Adipose tissue (tissue), 3 donors: ENCODE measurements around the gene MICALL2. TPM values are rescaled to one million over a fixed set of nuclear protein-coding genes. Genes with fewer than 3 reads are reported as not detected.

Experiments
- H3K27ac ChIP-seq: one replicate; pipeline ENCODE4 v1.5.1; 2013; ENCODE audit warnings: low read depth, low read length
- WGBS, 3 donors: extraction: QIAGEN DNeasy Blood & Tissue Kit; methylation state at CpG; one replicate each; pipeline ENCODE4 v1.1.7; 2013; 5-methylcytosine and 5-hydroxymethylcytosine counted together
- polyA plus RNA-seq, 3 donors: library from polyadenylated mRNA; stranded (reverse); fragments of 200-250 nt; gene quantifications; one replicate each; pipeline ENCODE4 v1.2.3, GENCODE V29; 2013
- donor health status: healthy with polysubstance abuse.
- donor health status: Bipolar disorder and iron deficiency.
- donor health status: healthy.

Gene MICALL2
- polyA plus RNA-seq, 3 donors: 8.5 to 24.2 (median 20.9) TPM

GRCh38 chr7:1494866-1495563, 35.7 kb upstream of the MICALL2 start:
- WGBS, 3 donors: 91 to 96% (median 93%) methylated on average over 27 of the region's 27 CpGs
- H3K27ac ChIP-seq: no peak overlapping the region

GRCh38 chr7:1494447-1494846, 35.2 kb upstream of the MICALL2 start:
- WGBS, 3 donors: 88 to 93% (median 92%) methylated on average over 21 to 25 of the region's 25 CpGs

GRCh38 chr7:1493571-1493970, 34.3 kb upstream of the MICALL2 start:
- 97% methylated on average over 25 to 26 of the region's 26 CpGs for WGBS, 3 donors
- H3K27ac ChIP-seq: no peak overlapping the region

More at GRCh38 chr7:1494447-1494846, 35.2 kb upstream of the MICALL2 start:
- H3K27ac ChIP-seq: no peak overlapping the region

GRCh38 chr7:1493129-1493528, 33.9 kb upstream of the MICALL2 start:
- 89 to 95% (median 94%) methylated on average over 20 of the region's 20 CpGs for WGBS, 3 donors
- H3K27ac ChIP-seq: no peak overlapping the region

- H3K27ac ChIP-seq: no peak overlapping the region
- WGBS, 3 donors: 87 to 98% (median 93%) methylated on average over 17 to 33 of the region's 33 CpGs
These were observed 33.4 kb upstream of the MICALL2 start for GRCh38 chr7:1492640-1493039.

GRCh38 chr7:1492221-1492620, 33.0 kb upstream of the MICALL2 start:
- 93 to 94% (median 93%) methylated on average over 10 of the region's 10 CpGs for WGBS, 3 donors
- no peak overlapping the region for H3K27ac ChIP-seq

GRCh38 chr7:1490837-1491236, 31.6 kb upstream of the MICALL2 start:
- H3K27ac ChIP-seq: no peak overlapping the region
- 91 to 94% (median 93%) methylated on average over 19 of the region's 19 CpGs for WGBS, 3 donors

- no peak overlapping the region for H3K27ac ChIP-seq
- WGBS, 3 donors: 95 to 99% (median 96%) methylated on average over 18 of the region's 18 CpGs
These were observed 30.1 kb upstream of the MICALL2 start for GRCh38 chr7:1489336-1489735.

- WGBS, 3 donors: 84 to 91% (median 89%) methylated on average over 19 to 20 of the region's 20 CpGs
- no peak overlapping the region for H3K27ac ChIP-seq
These were observed 28.7 kb upstream of the MICALL2 start for GRCh38 chr7:1488016-1488415.

- H3K27ac ChIP-seq: no peak overlapping the region
- WGBS, 3 donors: 90 to 95% (median 92%) methylated on average over 21 to 25 of the region's 25 CpGs
These were observed 28.2 kb upstream of the MICALL2 start for GRCh38 chr7:1487466-1487865.

GRCh38 chr7:1486571-1486970, 27.3 kb upstream of the MICALL2 start:
- no peak overlapping the region for H3K27ac ChIP-seq
- WGBS, 3 donors: 89 to 96% (median 95%) methylated on average over 21 to 23 of the region's 23 CpGs

GRCh38 chr7:1485156-1485555, 25.9 kb upstream of the MICALL2 start:
- WGBS, 3 donors: 94 to 98% (median 97%) methylated on average over 19 of the region's 19 CpGs
- H3K27ac ChIP-seq: no peak overlapping the region

- WGBS, 3 donors: 90 to 94% (median 91%) methylated on average over 9 to 12 of the region's 12 CpGs
- no peak overlapping the region for H3K27ac ChIP-seq
These were observed 25.3 kb upstream of the MICALL2 start for GRCh38 chr7:1484569-1484968.

- 92 to 96% (median 94%) methylated on average over 64 to 65 of the region's 65 CpGs for WGBS, 3 donors
These were observed 24.6 kb upstream of the MICALL2 start for GRCh38 chr7:1483536-1484505.

GRCh38 chr7:1483079-1483478, 23.8 kb upstream of the MICALL2 start:
- WGBS, 3 donors: 85 to 94% (median 88%) methylated on average over 21 to 22 of the region's 22 CpGs

More at GRCh38 chr7:1483536-1484505, 24.6 kb upstream of the MICALL2 start:
- no peak overlapping the region for H3K27ac ChIP-seq

GRCh38 chr7:1481300-1481699, 22.0 kb upstream of the MICALL2 start:
- no peak overlapping the region for H3K27ac ChIP-seq
- WGBS, 3 donors: 89 to 95% (median 91%) methylated on average over 20 of the region's 20 CpGs

More at GRCh38 chr7:1483079-1483478, 23.8 kb upstream of the MICALL2 start:
- H3K27ac ChIP-seq: no peak overlapping the region

GRCh38 chr7:1480670-1481069, 21.4 kb upstream of the MICALL2 start:
- H3K27ac ChIP-seq: no peak overlapping the region
- 83 to 92% (median 88%) methylated on average over 12 of the region's 12 CpGs for WGBS, 3 donors

- no peak overlapping the region for H3K27ac ChIP-seq
- 87 to 91% (median 89%) methylated on average over 24 of the region's 24 CpGs for WGBS, 3 donors
These were observed 20.0 kb upstream of the MICALL2 start for GRCh38 chr7:1479287-1479686.

- H3K27ac ChIP-seq: no peak overlapping the region
These were observed 19.2 kb upstream of the MICALL2 start for GRCh38 chr7:1478480-1478879.

More at GRCh38 chr7:1478480-1478879, 19.2 kb upstream of the MICALL2 start:
- 88 to 96% (median 95%) methylated on average over 19 of the region's 19 CpGs for WGBS, 3 donors
